Spinal cord (tissue), 10 donors: ENCODE data around the gene EXO1. TPM values are rescaled to one million over a fixed set of nuclear protein-coding genes. Genes with fewer than 3 reads are reported as not detected.
A peak's percentile ranks its signal among the peaks of the same experiment; 100 is the strongest.
"Not testable (repeated sequence)": the region's sequence is repeated elsewhere in the genome, so short reads cannot be mapped to it uniquely, and the experiment has no call there.

ENCODE experiments used
- DNase-seq, 6 donors: peaks; one replicate each; pipeline versions ENCODE4 v3.0.0 to v3.0.0-alpha.2; 2013 to 2015; ENCODE audit warnings: low spot score in 6 of 6, low read depth in 4 of 6
- H3K27ac ChIP-seq: one replicate; pipeline ENCODE4 v1.5.1; 2013; ENCODE audit warnings: low read depth, low read length, control low read depth
- H3K27me3 ChIP-seq: one replicate; pipeline ENCODE4 v1.6.1; 2013; ENCODE audit warnings: low read length; ENCODE audit not compliant: control insufficient read depth, insufficient read depth
- H3K36me3 ChIP-seq: one replicate; pipeline ENCODE4 v1.6.1; 2013; ENCODE audit warnings: low read length; ENCODE audit not compliant: control insufficient read depth, insufficient read depth
- H3K4me1 ChIP-seq: one replicate; pipeline ENCODE4 v1.6.1; 2013; ENCODE audit warnings: low read length; ENCODE audit not compliant: control insufficient read depth, insufficient read depth
- H3K4me3 ChIP-seq: one replicate; pipeline ENCODE4 v1.5.1; 2013; ENCODE audit warnings: low read depth, low read length, control low read depth
- H3K9me3 ChIP-seq: one replicate; pipeline ENCODE4 v1.6.1; 2013; ENCODE audit warnings: low read length; ENCODE audit not compliant: control insufficient read depth, insufficient read depth
- WGBS: methylation state at CpG from one replicate; pipeline ENCODE4 v1.1.5; 2013; ENCODE audit warnings: missing lambda C conversion rate; ENCODE audit not compliant: insufficient coverage; 5-methylcytosine and 5-hydroxymethylcytosine counted together
- polyA plus RNA-seq, 2 donors: library from polyadenylated mRNA; unstranded; fragments of 120-200 nt; gene quantifications; one replicate each; pipeline ENCODE4 v1.2.1, GENCODE V29; 2013; ENCODE audit not compliant: insufficient read length in 2 of 2
- total RNA-seq, 2 donors: library from RNA; depleted of rRNA in 1 of 2; stranded (reverse); fragments of 120-200 nt in 1 of 2; fragments of >200 nt in 1 of 2; gene quantifications; one replicate each; pipeline versions ENCODE4 v1.2.3 to v1.2.4, GENCODE V29; 2013 to 2014
- donor health status: healthy.

EXO1 gene
- total and polyA plus RNA-seq, 4 donors, result 3.7 to 7.8 (median 4.8) TPM

- Histone ChIP-seq H3K27me3 (no peaks in the 10 kb centered on the region), H3K9me3 (no peaks in the 10 kb centered on the region), H3K27ac (no peak overlapping the region), H3K4me3 (no peak overlapping the region), H3K36me3 (no peaks in the 10 kb centered on the region), H3K4me1 (peaks cover 7% of the 10 kb centered on the region)
- no CpG with 5 or more reads among the region's 6 CpGs for WGBS
- no peak for DNase-seq
Measured at GRCh38 chr1:241844593-241844992, 3.4 kb upstream of the EXO1 start.

DNA sequence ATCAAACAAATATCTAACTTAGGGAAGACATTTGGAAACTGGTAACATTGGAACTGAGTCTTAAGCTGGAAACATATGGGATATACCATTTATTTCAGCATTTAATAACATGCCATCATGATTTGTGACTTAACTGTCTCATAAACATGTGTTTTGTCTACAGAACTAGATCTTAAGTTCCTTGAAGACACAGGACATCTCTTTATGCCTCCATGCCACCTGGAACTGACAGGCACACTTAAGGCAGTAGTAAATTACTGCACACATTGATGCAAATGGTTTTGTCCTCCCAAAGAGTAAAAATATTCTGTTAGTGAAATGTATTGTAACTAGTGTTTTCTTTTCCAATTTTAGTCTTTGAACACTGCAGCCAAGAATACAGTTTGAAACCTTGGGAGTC, 1.6 kb upstream of the EXO1 start:
- Histone ChIP-seq H3K4me3 (no peak overlapping the region), H3K36me3 (no peaks in the 10 kb centered on the region), H3K27ac (no peak overlapping the region), H3K4me1 (peaks cover 7% of the 10 kb centered on the region), H3K27me3 (no peaks in the 10 kb centered on the region), H3K9me3 (no peaks in the 10 kb centered on the region)
- DNase-seq, result no peak

DNA sequence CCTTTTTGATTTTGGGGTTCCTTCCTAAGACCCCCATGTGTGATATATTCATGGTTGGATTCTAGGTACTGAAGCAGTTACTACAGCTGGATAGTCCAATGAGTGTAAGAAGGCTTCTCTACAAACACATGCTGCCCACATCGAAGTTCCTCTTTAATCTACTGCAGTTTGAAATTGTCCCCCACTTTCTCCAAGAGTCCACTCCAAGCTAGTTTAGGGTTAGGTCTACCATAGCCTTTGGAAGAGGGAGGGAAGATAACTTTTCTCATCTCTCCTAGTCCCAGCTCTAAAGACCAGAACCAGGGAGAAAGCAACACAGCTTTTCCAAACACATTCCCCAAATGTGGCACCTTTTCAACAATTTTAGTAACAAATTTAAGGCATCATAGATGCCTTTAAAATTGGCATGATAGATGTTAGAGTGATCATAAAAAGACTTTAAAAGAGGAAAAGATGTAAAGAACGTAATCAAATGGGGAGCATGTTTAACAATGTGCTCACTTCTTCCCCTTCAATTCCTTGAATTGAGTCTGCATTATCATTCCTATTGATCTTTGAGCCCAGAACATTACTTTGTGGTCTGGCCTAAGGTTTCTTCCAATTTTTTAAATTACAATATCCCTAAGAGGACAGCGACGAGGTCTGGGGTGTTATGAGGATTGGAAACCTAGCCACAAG, 1.0 kb upstream of the EXO1 start:
- no peaks in the 10 kb centered on the region for H3K27me3 ChIP-seq
- DNase-seq, result no peak
- no CpG with 5 or more reads among the region's 4 CpGs for WGBS
- H3K9me3 ChIP-seq, result no peaks in the 10 kb centered on the region
- peak overlapping the region; percentile 98 for H3K4me3 ChIP-seq
- no peaks in the 10 kb centered on the region for H3K36me3 ChIP-seq
- H3K27ac ChIP-seq, result peak overlapping the region; percentile 100
- peaks cover 7% of the 10 kb centered on the region for H3K4me1 ChIP-seq

DNA sequence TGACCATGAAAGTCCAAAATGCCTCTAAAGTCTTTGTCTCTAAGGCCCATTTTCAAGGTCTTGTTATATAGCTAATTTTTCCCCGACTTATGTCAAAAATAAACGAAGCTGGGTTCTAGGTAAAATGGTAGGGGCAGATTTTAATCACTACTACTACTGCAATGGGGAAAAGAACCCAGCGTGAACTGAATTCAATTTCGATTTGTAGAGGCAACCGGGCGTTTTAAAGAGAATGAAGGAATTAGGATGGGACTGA, 536 bp upstream of the EXO1 start:
- Histone ChIP-seq H3K27me3 (no peaks in the 10 kb centered on the region), H3K4me1 (peaks cover 7% of the 10 kb centered on the region), H3K36me3 (no peaks in the 10 kb centered on the region), H3K9me3 (no peaks in the 10 kb centered on the region), H3K27ac (peak overlapping the region; percentile 100), H3K4me3 (peak overlapping the region; percentile 98)
- no peak for DNase-seq
- WGBS, result 0% methylated on average over 4 of the region's 6 CpGs

DNA sequence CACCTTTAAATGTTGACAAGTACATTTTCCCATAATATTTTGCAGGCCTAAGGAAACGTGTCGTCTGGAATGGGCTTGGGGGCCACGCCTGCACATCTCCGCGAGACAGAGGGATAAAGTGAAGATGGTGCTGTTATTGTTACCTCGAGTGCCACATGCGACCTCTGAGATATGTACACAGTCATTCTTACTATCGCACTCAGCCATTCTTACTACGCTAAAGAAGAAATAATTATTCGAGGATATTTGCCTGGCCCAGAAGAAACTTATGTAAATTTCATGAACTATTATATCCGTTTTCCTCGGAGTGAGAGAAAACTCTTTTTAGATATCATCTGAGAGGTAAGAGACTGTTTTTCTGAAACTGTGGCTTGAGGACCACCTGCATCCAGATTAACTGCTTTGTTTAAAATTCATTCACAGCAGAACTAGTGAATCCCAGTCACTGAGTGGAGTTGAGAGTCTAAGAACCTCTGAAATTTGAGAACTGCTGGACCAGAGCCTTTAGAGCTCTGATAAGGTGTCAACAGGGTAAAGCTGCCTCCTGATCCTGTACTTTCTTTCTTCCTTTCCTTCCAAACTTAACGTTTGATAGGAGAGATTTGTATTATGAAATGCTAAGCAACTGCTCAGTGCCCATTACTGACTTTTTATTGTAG, 811 bp downstream of the EXO1 start:
- Histone ChIP-seq H3K9me3 (no peaks in the 10 kb centered on the region), H3K27me3 (no peaks in the 10 kb centered on the region), H3K4me3 (peak overlapping the region; percentile 98), H3K27ac (no peak overlapping the region), H3K4me1 (peaks cover 7% of the 10 kb centered on the region), H3K36me3 (peaks cover 2% of the 10 kb centered on the region)
- WGBS, result no CpG with 5 or more reads among the region's 13 CpGs
- DNase-seq, result no peak

GRCh38 chr1:241849345-241849695, 1.3 kb downstream of the EXO1 start:
- Histone ChIP-seq H3K27me3 (no peaks in the 10 kb centered on the region), H3K4me3 (peak overlapping the region; percentile 98), H3K9me3 (no peaks in the 10 kb centered on the region), H3K27ac (no peak overlapping the region), H3K36me3 (peaks cover 3% of the 10 kb centered on the region), H3K4me1 (peaks cover 7% of the 10 kb centered on the region)
- no peak for DNase-seq
- WGBS, result 21% methylated on average over 4 of the region's 6 CpGs

DNA sequence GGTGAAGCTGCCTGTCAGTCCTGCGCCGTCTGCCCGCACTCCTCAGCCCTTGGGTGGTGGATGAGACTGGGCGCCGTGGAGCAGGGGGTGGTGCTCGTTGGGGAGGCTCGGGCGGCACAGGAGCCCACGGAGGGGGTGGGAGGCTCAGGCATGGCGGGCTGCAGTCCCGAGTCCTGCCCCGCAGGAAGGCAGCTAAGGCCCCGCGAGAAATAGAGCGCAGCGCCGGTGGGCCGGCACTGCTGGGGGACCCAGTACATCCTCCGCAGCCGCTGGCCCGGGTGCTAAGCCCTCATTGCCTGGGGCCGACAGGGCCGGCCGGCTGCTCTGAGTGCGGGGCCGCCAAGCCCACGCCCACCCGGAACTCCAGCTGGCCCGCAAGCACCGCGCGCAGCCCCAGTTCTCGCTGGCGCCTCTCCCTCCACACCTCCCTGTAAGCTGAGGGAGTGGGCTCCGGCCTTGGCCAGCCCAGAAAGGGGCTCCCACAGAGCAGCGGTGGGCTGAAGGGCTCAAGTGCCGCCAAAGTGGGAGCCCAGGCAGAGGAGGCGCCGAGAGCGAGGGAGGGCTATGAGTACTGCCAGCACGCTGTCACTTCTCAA, 7.6 kb downstream of the EXO1 start:
- not testable (repeated sequence) for H3K4me1 ChIP-seq, H3K27me3 ChIP-seq, H3K9me3 ChIP-seq, H3K4me3 ChIP-seq, DNase-seq, H3K36me3 ChIP-seq, H3K27ac ChIP-seq
- 94% methylated on average over 28 of the region's 41 CpGs for WGBS

- peak in 1 of 6 donors; percentile 47 for DNase-seq
Measured at GRCh38 chr1:241857131-241857530, 9.1 kb downstream of the EXO1 start.

DNA sequence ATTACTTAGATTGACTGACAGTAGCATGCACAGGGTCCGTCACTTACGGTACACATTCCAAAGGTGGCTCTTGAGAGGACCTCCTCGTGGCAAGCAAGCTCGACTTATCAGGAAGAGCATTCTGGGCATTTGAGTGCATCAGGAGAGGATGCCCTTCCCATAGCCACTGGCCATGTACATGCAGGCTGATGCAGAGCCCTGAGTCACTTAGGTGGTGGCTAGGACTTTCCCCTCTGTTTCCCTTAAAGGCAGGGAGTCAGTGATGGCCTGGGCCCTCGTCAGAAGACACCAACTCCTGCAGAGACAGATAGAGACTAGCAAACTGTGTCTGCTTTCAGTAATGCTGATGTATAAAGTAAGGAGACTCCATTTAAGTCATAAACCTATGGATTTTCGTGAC, 12.9 kb downstream of the EXO1 start:
- no peak for DNase-seq
- H3K4me3 ChIP-seq, result no peak overlapping the region
- H3K27ac ChIP-seq, result no peak overlapping the region
- H3K27me3 ChIP-seq, result no peaks in the 10 kb centered on the region
- no peaks in the 10 kb centered on the region for H3K4me1 ChIP-seq
- WGBS, result 100% methylated on average over 4 of the region's 6 CpGs
- H3K36me3 ChIP-seq, result no peaks in the 10 kb centered on the region
- H3K9me3 ChIP-seq, result no peaks in the 10 kb centered on the region

More at GRCh38 chr1:241857131-241857530, 9.1 kb downstream of the EXO1 start:
- Histone ChIP-seq H3K4me3 (no peak overlapping the region), H3K27me3 (no peaks in the 10 kb centered on the region), H3K27ac (no peak overlapping the region), H3K4me1 (no peaks in the 10 kb centered on the region), H3K9me3 (no peaks in the 10 kb centered on the region), H3K36me3 (peaks cover 6% of the 10 kb centered on the region)
- WGBS, result 84% methylated on average over 2 of the region's 6 CpGs

GRCh38 chr1:241869022-241869421, 21.0 kb downstream of the EXO1 start:
- no CpG with 5 or more reads among the region's 1 CpG for WGBS
- Histone ChIP-seq H3K36me3 (no peaks in the 10 kb centered on the region), H3K27ac (no peak overlapping the region), H3K4me3 (no peak overlapping the region), H3K27me3 (no peaks in the 10 kb centered on the region), H3K4me1 (no peaks in the 10 kb centered on the region), H3K9me3 (no peaks in the 10 kb centered on the region)
- DNase-seq, result peak in 1 of 6 donors; percentile 32
